Measurements from ENCODE around the gene HDAC4.

HDAC4 gene

DNA sequence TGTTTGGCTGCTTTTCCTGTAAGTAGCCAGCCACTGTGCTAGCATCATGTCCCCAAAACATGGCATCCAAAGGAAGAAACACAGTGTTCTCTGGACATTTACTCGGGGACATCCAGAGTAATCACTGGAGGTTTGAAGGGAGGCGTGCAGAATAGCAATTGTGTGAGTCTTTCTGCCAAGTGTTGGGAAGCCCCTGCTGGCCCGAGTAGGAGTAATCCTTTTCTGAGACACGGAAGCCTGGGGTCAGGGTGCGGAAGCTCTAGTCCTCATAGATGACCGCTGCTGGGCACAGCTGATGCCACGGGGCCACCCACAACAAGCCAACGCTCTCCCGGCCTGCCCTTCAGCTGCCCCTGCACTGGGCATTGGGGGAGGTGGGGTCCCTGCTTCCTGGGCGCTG, 24.8 kb upstream of the HDAC4 start:
- DNase-seq = no peak

DNA sequence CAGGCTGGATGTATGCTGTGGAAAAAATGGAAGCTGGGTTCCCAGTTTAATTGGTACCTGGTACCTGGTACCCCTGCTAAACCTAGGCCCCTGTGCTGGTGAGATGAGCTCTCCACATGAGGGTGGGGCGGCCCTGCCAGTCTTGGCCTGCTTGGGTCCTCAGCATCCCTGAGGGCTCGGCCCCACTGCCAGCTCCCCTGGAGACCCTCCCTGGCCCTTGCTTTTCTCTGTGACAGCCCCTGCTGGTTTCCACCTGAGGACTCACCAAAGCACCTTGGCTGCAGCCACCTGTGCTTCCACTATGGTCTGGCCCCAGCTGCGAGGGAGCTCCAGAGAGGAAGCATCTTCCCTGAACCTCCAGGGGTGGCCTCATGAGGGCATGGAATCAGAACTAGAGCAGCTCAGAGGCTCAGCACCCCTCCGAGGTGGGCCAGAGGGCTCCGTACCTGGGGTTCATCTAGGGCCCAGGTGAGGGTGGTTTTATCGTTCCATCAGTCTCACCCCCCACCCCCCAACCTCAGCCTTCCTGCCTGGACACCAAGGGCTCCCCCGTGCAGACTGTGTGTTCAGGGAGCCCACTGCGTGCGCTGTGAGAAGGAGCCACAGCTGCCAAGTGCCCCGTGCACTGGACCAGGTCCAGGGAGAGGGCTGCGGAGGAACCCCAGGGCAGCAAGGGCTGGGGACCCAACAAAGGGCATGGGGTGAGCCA, 23.7 kb upstream of the HDAC4 start:
- DNase-seq = no peak

DNA sequence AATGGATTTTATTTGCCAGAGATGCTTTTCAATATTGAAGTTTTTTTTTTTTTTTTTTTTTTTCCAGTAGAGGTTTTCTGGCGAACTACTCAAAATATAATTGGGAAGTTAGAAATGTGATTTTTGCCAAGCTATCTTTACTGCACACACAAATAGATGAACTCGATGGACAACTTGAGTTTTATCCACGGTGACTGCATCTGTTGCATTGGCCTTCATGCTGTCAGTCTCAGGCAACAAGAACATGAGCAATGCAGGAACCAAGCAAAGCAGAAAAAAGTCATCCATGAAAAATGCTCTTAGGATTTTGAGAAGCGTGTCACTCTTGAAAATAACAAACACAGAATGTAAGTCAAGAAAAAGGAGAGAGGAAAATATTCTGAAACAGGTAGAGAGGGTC, 22.7 kb upstream of the HDAC4 start:
- no peak for DNase-seq

DNA sequence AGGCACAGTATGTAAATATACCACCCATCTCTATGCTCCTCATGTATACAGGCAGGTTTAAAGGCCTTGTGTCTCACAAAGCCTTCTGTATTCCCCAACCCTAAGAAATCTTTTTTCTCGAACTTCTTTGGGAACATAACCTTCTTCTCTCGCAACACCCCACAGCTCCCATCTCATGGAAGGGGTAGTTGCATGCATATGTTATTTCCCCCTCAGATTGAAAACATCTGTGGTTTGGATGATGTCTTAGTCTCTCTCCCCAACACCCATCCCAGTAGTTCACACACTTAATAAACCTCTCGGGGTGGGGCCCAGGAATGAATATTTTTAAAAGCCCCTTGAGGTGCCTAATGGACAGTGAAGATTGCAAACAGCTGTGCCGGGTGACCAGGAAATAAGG, 21.0 kb upstream of the HDAC4 start:
- no peak for DNase-seq

DNA sequence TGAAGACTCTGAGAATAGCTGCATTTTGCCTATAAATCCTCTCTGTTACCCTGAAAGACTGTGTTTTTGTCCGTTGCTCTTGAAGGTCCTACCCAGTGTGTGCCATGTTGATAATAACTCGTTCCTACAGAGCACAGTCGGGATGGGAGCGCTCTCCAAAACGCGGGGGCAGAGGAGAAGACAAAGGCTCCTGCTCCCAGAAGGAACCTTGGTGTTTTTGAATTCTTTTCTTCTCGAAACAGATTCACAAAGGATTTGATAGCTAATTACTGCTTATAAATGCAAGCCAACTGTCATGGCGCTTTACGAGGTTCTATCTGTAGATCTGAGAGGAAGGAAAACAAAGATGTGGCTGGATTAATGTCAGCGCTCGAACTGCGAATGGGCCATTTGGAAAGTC, 19.3 kb upstream of the HDAC4 start:
- DNase-seq = no peak

DNA sequence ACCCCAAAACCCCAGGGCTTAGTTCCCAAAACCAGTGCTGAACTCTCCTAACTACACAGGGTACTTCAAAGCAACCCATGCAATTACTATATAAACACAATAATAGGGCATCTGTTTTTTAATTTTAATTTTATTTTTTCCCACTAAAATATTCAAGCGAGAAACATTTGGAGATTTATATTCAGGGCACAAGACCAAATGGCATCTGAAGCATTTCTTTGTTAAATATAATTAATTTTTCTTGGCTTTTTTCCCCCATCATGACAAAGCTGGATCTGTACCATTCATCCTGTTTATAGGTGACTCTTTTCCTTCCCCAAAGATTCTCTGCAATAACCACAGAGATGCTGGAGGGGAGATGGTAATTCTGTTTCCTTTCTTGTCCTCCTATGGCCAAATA, 18.1 kb upstream of the HDAC4 start:
- no peak for DNase-seq

DNA sequence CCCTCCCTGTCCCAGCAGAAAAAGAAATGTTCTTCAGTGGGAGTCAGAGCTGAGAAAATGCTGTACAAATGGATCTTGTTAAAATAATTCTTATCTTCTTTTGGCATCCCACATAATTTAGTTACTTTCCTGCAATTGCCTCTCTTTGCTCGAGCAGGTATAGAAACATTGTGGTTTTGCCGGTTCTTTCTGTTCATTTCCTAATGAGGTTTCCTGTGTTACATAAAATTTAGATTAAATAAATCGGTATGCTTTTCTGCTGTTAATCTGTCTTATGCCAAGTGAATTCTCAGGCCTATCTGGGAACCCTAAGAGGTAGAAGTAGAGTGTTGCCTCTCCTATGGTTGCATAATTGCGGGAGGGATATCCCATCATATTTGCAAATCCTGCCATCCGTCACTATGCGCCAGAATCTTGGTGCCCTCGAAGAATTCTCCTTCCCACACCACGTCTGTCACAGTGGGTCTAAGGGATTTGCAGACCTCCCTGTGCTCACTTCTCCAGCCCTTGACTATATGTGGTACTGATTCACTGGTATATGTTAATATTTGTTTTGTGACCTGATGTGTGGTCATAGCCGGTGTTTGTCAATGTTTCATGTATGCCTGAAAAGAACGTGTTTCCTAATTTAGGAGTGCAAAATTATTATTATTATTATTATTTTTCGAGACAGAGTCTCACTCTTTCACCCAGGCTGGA, 12.2 kb upstream of the HDAC4 start:
- DNase-seq = no peak

DNA sequence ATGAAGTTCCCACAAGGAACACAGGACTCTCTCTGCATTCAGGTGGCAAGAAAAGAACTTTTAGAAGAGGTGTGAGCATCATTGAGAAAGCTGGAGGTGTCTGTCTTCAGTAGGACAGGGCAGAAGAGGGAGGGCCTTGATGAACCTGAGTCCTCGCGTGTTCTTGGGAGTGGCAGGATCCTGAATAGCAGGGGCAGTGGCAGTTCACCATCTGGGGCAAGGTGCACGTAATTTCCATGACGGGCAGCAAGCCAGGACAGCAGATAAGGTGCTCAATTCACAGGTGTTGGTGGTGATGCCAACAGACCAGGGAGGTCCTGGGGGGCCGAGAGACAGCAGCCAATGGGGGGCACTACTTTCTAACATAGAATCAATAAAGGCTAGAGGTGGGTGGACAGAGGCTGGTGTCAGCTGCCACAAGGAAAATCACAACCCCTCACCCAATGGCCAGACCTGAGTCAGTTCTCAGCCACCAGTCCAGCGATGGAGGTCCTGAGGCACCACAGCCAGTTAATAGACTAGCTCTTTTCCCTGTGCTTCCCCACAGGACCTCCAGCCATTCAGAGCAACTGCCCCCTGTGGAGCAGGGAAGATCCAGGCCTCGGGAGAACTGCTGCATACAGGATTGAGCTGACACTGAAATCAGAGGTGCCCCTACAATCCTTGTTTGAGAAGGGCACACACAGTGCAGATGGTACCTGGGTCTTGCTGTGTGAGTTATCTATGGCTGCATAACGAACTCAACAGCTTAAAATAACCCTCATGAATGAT, 10.9 kb upstream of the HDAC4 start:
- DNase-seq = no peak

DNA sequence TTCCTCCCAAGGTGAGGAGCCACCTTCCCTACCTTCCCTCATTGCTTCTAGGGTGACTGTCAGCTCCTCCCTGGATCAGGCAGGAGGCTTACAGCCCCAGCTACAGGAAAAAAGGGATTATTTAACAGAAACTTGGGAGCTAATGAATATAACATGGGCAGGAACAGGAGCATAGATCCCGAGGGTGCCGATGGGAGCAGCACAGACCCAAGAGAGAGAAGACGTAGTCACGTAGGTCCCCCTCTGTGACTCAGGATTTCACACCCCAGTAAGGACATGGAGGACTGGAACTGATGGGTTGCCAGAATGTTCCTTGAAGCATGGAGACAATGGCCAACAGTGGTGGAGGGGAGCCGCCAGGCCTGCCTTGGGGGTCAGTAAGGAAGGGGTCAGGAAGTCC, 10.3 kb upstream of the HDAC4 start:
- DNase-seq = no peak

DNA sequence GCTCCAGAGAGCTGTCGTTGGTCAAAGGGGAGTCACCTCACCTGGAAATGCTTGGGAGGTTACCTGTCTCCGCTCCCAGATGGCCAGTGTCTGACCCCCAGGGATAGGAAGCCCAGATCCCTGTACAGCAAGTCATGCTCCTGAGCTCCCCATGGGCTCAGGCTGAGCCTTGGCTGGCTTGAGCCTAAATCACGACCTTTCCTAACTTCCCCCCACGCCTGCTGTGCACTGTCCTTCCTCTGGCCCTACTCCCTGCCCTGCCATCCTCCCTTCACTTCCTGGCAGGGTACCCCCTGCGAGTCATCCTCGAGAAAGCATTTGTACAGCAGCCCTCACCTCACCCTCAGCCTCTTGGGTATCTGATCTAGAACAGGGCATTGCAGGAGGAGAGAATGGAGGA, 9.2 kb upstream of the HDAC4 start:
- DNase-seq = no peak

DNA sequence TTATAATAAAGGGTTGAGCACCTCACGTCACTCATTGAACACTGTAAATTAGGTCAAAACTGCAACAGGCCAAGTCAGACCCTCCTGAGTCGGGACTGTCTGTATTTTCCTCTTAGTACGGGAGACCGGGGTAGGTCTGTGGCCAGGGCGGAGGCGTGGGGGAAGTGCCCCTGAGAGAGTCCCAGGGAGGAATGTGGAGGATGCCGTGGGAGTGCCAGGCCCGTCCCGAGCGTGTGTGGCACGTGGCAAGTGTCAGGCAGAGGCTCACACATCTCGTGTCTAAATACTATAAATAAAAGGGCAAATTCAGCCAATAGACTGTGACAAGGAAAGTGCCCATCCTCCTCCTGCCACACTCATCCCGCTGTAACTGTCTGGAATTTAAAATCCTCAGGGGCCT, 6.3 kb upstream of the HDAC4 start:
- DNase-seq = no peak

DNA sequence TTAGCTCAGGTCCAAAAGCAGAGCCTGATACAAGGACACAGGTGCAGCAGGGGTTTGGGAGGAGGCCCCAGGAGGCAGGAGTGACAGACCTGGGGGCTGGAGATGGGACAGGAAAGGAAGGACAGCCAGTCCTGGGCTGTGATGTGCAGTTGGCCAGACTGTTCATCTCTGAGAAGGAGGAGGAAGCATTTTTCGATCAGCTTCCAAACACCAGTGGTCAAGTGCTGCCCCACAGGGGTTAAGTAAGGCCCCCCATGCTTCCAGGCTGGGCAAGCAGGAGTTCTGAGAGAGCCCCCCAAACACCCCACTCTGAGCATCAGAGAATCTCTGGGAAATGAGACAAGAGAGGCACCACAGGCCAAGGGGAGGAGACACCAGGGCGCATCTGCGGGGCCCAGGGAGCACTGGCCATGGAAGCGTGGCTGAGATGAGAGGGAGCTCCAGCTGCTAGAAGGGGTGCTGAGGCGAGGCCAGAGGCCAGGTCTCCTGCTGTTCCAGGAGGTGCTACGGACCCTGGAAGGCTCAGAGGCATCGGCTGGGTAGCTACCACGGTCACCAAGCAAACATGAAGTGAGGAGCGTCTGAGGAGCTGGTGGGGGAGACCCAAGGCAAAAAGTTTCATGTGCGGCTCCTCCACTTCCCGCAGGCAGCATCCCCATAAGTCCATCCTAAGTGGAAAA, 5.6 kb upstream of the HDAC4 start:
- no peak for DNase-seq

DNA sequence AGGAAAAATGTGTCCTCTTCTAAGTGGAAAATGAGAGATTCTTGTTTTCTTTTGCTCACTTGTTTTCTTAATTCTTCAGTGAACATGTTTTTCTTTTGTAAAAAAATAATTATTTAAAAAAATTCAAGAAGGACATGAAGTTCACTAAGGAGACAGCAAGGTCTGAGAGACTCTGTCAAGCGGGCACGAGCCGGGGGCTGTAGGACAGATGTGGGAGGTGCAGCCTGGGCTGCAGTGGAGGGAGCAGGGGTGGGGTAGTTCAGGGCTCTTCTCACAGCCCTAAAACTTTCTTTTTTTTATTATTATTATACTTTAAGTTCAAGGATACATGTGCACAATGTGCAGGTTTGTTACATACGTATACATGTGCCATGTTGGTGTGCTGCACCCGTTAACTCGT, 4.3 kb upstream of the HDAC4 start:
- DNase-seq = no peak

DNA sequence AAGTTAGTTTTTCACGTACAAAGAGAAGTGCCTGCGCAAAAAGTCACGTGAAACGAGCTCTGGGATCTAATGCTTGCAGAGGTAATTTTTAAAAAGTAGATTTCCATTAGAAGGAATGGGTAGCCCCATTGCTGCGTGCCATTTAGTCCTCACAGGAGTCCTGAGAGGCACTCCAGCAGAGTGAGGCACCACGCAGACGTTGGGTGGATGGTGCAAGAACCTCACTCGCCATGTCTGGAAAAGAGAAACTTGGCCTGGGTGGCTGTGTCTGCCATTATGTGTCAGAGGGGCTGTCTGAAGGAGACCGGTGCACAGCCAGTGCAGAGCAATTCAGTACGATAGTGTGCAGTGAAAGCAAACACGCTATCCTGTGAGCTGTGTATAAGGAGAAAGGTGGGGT, 1.8 kb upstream of the HDAC4 start:
- no peak for DNase-seq

DNA sequence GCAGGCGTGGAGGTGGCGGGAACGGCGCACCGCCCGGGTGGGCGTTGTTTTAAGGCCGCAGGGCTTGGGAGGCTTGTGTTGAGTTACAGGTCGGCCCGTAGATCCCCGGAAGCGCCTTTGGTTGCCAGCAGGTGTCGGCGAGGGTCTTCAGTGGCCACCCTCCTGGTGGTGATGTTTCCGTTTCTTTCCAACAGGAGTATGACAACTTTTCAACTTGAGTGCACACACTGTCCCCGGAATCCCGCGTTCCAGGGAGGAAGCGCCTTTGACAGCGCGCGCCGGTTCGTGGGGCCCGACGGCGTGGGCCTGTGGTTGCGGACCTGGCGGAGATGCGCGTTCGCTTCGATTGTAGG, 1.0 kb upstream of the HDAC4 start:
- no peak for DNase-seq

DNA sequence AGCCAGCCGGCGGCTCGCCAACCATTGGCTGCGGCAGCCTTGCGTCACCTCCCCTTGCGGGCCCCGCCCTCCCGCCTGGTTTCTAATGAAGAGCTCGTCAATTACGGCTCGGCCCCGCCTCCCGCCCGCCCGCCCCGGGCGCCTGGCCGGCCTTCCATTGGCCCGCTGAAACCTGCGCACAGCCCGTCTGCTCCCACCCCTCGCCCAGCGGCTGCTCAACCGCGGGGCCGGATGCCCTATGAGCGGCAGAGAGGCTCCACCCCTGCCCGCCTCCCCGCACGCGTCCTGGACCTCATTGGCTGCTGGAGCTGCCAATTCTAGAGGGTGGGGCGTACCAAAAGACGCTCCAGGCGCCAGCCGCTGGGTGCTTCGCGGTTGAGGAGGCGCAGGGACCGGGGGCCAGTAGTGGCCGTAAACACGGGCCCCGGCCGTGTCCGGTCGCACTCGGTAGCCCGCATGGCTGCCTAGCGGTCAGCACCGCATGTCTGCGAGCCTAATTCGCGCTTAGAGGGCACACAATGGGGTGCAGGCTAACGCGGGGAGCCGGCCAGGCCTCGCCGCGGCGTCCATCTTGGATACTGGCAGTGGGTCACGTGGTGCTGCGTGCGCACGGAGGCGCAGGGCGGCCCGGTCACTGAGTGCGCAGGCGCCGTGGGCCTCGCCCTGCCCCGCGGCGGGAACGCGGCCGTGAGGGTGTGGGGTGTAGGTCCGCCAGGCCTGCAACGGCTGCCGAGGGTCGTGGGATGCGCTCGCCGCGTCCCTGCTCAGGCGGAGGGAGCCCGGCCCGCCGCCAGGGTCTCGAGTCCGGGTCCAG, 454 bp upstream of the HDAC4 start:
- peak; percentile 98 to 99 for DNase-seq

DNA sequence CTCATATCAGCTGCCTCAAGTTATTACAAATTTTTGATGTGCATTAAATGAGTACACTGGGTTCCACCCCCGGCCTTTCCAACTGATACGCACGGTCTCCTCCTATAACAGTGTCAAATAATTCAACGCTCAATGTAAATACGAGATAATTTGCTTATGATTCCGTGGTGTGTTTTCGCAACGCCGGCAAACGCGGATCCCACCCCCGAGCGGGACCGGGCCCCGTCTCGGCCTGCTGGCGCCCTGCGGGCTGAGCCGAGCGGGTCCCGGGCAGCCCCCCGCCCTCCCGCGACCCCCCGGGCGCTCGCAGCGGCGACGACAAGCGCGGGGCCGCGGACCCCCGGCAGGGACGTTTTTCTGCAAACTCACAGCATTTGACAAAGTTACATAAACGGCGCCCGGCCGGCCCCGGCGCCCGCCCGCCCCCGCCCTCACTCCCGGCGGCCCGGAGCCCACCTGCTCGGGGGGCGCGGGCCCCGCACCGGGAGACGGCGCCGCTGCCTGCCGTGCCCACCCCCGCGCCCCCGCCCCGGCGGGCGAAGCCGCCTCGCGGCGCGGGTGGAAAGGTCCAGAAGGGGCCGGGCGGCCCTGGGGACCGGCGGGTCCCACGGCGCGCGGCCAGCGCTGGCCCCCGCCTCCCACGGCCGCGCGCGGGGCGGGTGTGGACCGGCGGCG, 762 bp downstream of the HDAC4 start:
- DNase-seq = peak in 1 of 2 donors; percentile 19

DNA sequence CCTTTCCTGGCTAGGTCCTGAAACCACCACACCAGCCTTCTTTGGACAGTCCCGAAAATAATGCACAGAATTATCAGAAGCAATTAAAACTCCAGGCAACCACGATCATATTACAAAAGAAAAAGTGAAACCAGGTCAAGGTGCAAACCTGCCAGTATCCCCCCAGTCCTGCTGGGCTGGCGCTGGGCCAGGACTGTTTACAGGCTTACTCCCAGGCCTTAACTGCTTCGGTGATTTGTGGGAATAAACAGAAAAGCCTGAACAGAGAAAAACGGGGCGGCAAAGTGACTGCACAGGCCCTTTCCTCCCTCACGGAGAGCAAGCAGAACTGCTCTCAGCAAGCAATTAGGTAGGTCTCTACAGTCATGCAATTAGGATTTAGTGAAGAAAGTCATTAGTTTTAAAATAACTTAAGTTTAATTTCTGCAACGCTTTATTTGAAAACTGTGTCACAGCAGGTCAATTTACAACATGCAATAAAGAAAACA, 1.3 kb downstream of the HDAC4 start:
- peak; percentile 33 to 46 for DNase-seq

DNA sequence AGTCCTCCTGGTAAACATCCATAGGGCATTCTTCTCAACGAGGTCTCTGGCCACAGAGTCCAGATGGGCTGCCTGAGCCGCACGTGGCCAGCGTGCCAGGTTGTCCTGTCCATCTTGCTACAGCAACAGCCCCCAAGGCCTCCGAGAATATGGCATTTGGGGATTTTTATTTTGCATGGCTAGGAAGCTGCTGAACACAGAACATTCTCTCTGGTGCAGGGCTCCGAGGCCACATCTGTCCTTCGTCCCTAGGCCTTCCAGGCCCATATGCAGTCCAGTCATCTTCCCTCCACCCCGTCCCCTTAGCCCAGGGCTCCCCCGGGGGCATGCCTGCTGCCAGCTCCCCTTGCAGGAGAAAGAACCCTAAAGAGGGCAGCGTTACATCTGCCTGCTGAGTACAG, 2.3 kb downstream of the HDAC4 start:
- DNase-seq = no peak

DNA sequence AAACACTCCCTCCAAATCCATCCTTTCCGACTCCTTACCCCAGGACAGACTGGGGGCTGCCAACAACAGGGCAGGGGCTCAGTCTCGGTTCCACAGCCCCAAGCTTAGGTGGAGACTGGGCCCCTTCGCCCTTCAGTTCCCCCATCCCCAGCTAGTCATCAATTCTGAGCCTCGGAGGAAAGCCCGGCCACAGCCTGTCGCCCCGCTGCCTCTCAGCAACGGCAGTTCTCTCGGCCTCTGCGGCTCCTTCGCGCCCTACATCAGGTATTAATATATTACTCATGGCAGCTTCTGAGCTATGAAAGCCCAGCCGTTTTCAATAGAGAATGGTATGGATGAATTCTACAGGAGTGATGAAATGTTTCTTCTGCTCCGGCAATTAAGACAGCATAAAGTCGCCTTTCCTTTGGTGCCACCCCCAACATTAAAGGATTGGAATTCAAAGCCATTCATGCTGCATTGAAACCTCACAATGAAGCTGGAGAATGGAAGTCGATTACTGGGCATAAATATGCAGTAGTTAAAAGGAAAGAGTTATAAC, 2.8 kb downstream of the HDAC4 start:
- no peak for DNase-seq

DNA sequence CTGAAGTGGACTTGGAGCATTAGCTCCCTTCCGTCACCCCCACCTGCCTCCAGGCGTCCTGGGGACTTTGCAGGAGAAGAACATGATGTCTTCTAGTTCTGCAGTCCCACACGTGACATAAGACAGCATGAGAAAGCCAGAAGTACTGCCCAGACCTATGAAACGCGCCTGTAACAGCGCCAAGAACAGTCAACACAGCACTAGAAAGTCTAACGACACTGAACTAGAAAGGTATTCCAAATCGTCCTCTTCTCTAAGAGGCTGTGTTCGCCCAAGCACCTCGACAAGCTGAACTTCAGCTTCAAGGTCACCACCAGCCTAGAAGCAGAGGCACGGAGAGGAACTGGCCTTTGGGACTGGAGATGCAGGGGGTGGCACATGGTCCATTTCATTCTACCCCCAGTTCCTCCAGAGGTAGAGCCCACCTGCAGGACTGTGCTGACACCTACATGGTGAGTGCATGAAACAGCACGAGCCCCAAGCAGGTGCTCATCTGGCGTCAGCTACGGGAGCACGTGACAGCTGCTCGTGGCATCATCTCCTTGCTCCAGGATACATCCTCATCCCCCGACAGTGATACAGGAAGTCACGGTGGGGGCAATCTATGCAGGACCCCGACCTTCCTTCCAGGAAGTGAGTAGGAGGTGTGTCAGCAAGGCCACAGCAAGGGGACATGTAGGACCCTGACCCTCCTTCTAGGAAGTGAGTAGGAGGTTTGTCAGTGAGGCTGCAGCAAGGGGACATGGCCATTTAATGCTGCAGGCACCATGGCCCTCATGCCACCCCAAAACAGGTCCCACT, 3.7 kb downstream of the HDAC4 start:
- DNase-seq = peak; percentile 15 to 26
